ENCODE measurements around the gene PLEKHN1. TPM values are rescaled to one million over a fixed set of nuclear protein-coding genes. Genes with fewer than 3 reads are reported as not detected.

Gene PLEKHN1
- total and polyA plus RNA-seq, 2 donors (not counting 3 experiments of a cell fraction or from before 2014, with no cell fraction given) = 0.29 to 0.88 TPM

- no peaks in the 10 kb centered on the region for H3K9me3 ChIP-seq (replicated peaks; ENCODE audit: control insufficient read depth, insufficient read depth, low read length)
- H3K27me3 ChIP-seq (ENCODE audit: control insufficient read depth in 2 of 2, insufficient read depth in 2 of 2, low read length in 2 of 2) = peaks cover 14% of the 10 kb centered on the region in 2 experiments
- BruUV-seq (replicated peaks) = no TSS peak
- dilution Hi-C loops (cut with MboI; ENCODE audit: extremely low pct_ligation_motif_present, low sequenced_read_pairs) = no loop called here
- no peak overlapping the region for H3K4me3 ChIP-seq (replicated peaks in 1 of 3; ENCODE audit: insufficient read depth in 1 of 3, low read depth in 1 of 3, low read length in 3 of 3)
- intact Hi-C loops (cut with micrococcal nuclease) = no loop called here
- H2AFZ ChIP-seq (ENCODE audit: low read depth, low read length) = no peak overlapping the region
- H3K9me1 ChIP-seq (replicated peaks; ENCODE audit: control insufficient read depth, extremely low read depth, insufficient read depth, low read length) = no peaks in the 10 kb centered on the region
- POLR2A ChIA-PET = no interaction called here
- DNase-seq (ENCODE audit: low read depth, low spot score) (no peak), FAIRE-seq (no peak)
- H3K79me2 ChIP-seq (ENCODE audit: control insufficient read depth, insufficient read depth, low read length) = no peaks in the 10 kb centered on the region
- CTCF ChIA-PET = interaction anchor here (0.9 kb wide), 1 partner anchor 16 kb away, joined by 3 read pairs; no protein-coding TSS in a partner anchor
- no peaks in the 10 kb centered on the region for H3K4me1 ChIP-seq (ENCODE audit: control insufficient read depth, extremely low read depth, insufficient read depth, low read length)
- no peak overlapping the region for H3K4me2 ChIP-seq (ENCODE audit: insufficient read depth, low read length)
- TF ChIP-seq EZH2 (IDR thresholded peaks at IDR 0.05; ENCODE audit: borderline replicate concordance, low read depth, low read length, severe bottlenecking) = peak; percentile 92
- no peak for TF ChIP-seq POLR2AphosphoS5 (IDR thresholded peaks at IDR 0.05; ENCODE audit: insufficient read depth, low read depth, low read length)
- no peak overlapping the region for H3K27ac ChIP-seq (ENCODE audit: insufficient read depth, low read depth, low read length)
- H3K9ac ChIP-seq (replicated peaks; ENCODE audit: extremely low read depth, insufficient read depth, low read length) = no peak overlapping the region
- H3K36me3 ChIP-seq (ENCODE audit: control insufficient read depth in 2 of 2, extremely low read depth in 1 of 2, insufficient read depth in 2 of 2, low read length in 2 of 2) = no peaks in the 10 kb centered on the region
- no peaks in the 10 kb centered on the region for H4K20me1 ChIP-seq (replicated peaks; ENCODE audit: control insufficient read depth, extremely low read depth, insufficient read depth, low read length)
These were observed 31.1 kb upstream of the PLEKHN1 start for GRCh38 chr1:934991-935750.

GRCh38 chr1:935751-936231 lies 30.5 kb upstream of the PLEKHN1 start:
- Histone ChIP-seq H3K9me1 (replicated peaks; ENCODE audit: control insufficient read depth, extremely low read depth, insufficient read depth, low read length) (no peaks in the 10 kb centered on the region), H3K4me2 (ENCODE audit: insufficient read depth, low read length) (no peak overlapping the region), H3K4me1 (ENCODE audit: control insufficient read depth, extremely low read depth, insufficient read depth, low read length) (peaks cover 4% of the 10 kb centered on the region), H3K27ac (ENCODE audit: insufficient read depth, low read depth, low read length) (no peak overlapping the region), H3K9me3 (replicated peaks; ENCODE audit: control insufficient read depth, insufficient read depth, low read length) (no peaks in the 10 kb centered on the region), H3K27me3 (ENCODE audit: control insufficient read depth in 2 of 2, insufficient read depth in 2 of 2, low read length in 2 of 2) (peaks cover 19% of the 10 kb centered on the region in 2 experiments), H3K36me3 (ENCODE audit: control insufficient read depth in 2 of 2, extremely low read depth in 1 of 2, insufficient read depth in 2 of 2, low read length in 2 of 2) (no peaks in the 10 kb centered on the region), H3K4me3 (replicated peaks in 1 of 3; ENCODE audit: insufficient read depth in 1 of 3, low read depth in 1 of 3, low read length in 3 of 3) (no peak overlapping the region), H3K79me2 (ENCODE audit: control insufficient read depth, insufficient read depth, low read length) (no peaks in the 10 kb centered on the region), H4K20me1 (replicated peaks; ENCODE audit: control insufficient read depth, extremely low read depth, insufficient read depth, low read length) (no peaks in the 10 kb centered on the region), H2AFZ (ENCODE audit: low read depth, low read length) (no peak overlapping the region), H3K9ac (replicated peaks; ENCODE audit: extremely low read depth, insufficient read depth, low read length) (no peak overlapping the region)
- TF ChIP-seq, protein P1, sequence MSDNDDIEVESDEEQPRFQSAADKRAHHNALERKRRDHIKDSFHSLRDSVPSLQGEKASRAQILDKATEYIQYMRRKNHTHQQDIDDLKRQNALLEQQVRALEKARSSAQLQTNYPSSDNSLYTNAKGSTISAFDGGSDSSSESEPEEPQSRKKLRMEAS (IDR thresholded peaks at IDR 0.05; ENCODE audit: insufficient read depth, insufficient read length) = no peak
- peak; percentile 77 for TF ChIP-seq EZH2 (IDR thresholded peaks at IDR 0.05; ENCODE audit: borderline replicate concordance, low read depth, low read length, severe bottlenecking)
- intact Hi-C loops (cut with micrococcal nuclease) (no loop called here), dilution Hi-C loops (cut with MboI; ENCODE audit: extremely low pct_ligation_motif_present, low sequenced_read_pairs) (no loop called here)
- BruUV-seq (replicated peaks) = no TSS peak
- FAIRE-seq (no peak), DNase-seq (ENCODE audit: low read depth, low spot score) (no peak)
- CTCF ChIA-PET = interaction anchor here (0.9 kb wide), 1 partner anchor 17 kb away, joined by 3 read pairs; no protein-coding TSS in a partner anchor
- POLR2A ChIA-PET = no interaction called here

All from endothelial cell of umbilical vein (primary cell).